Activated T-helper 9 cell treated with anti-CD3 and anti-CD28 coated beads, Interleukin-2, amount 50 U/mL, for 16 hours (primary cell): ENCODE measurements around the gene ARMC2.
"Not testable (repeated sequence)": the region's sequence is repeated elsewhere in the genome, so short reads cannot be mapped to it uniquely, and the experiment has no call there.

Experiments
- DNase-seq: peaks from one replicate; pipeline ENCODE4 v3.0.0-alpha.2; 2020; ENCODE audit warnings: low read depth

ARMC2 gene

DNA sequence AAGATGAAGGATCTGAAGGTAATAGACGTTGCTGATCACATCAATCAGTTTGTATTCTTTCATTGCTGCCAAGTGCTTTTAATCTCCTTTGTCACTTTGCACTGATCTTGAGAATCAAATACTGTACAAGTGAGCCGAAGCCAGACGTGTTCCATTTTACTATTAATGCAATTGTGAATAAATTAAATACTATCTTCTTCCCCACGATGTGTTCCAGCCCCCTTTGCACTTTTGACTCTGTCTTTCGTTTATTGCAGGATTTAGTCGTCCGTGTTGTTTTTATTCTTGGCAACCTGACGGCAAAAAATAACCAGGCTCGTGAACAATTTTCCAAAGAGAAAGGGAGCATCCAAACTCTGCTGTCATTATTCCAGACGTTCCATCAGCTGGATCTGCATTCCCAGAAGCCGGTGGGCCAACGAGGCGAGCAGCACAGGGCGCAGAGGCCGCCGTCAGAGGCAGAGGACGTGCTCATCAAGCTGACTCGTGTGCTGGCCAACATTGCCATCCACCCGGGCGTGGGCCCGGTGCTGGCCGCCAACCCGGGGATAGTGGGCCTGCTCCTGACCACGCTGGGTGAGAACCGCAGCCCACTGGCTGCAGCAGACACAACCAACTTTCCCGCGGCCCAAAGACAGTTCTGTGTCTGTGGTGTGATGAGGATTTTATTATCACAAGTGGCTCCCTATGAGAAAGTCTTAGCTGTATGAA, 104.7 kb downstream of the ARMC2 start:
- no peak for DNase-seq

DNA sequence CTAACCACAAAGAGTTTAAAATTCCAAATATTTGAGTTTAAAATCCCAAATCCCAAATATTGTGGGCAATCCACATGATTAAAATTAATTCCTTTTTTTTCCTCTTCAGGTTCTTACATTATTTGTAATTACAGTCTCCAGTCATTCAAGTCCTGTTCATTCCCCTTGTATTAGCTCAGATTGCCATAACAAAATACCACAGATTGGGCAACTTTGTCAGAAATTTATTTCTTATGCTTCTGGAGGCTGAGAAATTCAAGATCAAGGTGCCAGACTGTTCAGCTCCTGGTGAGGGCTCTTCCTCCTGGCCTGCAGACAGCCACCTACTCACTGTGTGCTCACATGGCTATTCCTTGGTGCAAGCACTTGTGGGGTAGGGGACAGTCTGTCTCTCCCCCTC, 105.5 kb downstream of the ARMC2 start:
- no peak for DNase-seq

DNA sequence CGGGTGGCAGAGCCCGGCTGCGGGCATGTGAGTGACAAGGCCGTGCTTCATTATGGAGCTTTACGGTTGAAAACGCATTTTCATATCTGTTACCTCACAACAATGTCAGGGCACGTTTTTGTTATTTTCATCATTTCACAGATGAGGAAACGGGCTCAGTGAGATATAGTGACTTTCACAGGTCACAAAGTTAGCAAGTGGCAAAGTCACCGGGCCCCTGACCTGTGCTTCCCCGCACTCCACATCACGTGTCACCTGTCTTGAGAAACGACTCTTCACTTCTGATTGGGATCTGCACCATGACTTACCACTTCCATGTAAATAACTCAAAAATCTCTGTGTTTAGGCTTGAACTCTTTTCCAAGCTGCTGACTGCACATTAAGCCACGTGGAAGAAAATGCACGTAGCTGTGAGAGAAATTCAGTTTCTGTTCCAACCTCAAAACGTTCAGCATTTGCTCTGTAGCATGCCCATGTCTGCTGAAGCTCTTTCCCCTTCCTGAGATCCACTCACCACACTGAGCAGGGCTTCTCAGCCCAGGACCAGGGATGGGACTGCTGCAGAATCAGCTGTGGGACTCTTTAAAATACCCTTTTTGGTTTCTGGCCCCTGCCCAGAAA, 107.2 kb downstream of the ARMC2 start:
- no peak for DNase-seq

DNA sequence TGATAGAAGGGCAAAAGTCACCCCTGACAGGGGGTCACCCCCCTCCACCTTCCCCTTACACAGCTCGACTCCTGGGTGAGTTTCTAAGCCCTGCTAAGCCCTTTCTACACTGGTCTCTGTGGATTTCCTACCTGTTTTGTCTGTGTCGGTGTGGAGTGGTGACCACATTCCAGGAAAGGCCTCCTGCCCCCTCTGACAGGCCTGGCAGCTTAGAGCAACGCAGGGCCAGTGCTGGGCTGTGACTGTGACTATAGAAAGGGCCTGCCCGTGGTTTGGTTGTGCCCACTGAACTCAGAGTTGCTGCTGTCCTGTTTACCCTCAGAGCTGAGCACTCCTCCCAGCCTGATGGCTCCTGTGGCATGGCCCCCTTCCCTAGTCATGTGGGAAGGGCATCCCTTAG, 109.0 kb downstream of the ARMC2 start:
- no peak for DNase-seq

DNA sequence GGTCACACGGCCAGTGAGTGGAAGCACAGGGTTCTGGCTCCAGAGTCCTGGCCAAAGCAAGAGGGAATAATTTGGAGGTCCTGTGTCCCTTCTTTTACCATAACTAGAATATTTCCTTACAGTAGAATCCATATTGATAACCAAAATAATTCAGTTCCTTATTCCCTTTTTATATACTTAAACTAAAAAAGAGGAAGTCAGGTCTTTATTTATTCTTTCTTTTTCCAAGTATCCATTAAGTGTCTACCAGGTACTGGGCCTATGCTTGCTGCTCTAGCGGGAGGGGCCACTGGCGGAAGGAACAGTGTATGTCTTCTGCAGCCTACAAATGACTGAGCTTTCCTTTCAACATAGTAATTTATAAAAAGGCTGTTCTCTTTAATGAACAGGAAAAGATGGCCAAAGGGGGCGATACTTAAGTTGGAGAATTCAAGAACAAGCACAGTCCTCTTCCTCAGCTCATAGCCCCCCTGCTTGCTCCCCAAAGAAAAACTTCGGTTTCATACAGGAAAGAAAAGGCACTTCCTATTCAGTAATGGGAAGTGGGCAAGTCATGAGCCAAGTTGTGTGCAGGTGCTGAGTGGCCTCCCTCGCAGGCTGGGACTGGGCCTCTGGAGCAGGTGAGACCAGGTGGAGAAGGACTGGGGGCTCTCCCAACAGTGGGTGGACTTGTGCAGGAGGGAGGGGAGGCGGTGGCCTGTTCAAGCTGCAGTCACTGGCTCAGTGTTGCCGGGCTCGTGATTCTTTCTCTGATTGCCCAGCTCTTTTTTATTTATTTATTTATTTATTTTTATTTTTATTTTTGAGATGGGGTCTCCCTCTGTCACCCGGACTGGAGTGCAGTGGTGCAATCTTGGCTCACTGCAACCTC, 110.9 kb downstream of the ARMC2 start:
- no peak for DNase-seq

DNA sequence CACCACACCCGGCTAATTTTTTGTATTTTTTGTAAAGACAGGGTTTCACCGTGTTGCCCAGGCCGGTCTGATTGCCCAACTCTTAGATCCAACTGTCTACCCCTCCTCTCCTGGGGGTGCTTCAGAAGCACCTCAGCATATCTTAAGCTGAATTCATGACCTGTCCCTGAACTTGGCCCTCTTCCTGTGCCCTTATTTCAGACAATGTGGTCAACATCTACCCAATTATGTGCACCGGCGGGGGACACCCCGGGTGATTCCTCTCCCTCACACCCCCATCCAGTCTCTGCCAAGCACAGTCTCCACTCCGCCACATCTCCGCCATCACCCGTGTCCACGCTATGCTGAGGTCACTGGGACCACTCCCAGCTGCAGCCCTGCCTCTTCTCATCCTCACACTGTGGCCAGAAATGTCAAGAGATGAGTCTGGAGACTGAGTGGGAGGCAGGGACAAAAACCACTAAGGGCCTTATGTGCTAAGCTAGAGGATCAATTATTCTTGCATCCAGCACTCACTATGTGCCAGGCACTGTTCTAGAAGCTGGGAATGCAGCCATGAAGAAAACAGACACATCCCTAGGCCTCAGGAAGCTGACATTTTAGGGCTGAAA, 111.9 kb downstream of the ARMC2 start:
- DNase-seq = no peak

DNA sequence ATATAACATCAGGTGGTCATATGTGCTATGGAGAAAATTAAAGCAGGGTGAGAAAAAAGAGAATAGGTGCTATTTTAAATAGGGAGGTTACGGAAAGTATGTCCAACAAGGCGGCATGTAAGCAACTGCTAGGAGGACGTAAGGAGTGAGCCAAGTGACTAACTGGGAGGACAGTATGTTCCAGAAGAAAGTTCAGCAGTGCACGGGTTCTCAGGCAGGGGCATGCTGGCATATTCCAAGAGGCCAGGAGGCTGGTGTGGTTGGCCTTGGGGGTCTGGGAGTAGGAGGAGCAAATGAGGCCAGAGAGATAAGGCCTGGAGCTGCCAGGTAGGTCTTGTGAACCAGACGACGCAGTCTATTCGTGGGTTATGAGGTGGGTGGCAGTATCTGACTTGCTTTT, 112.4 kb downstream of the ARMC2 start:
- no peak for DNase-seq

DNA sequence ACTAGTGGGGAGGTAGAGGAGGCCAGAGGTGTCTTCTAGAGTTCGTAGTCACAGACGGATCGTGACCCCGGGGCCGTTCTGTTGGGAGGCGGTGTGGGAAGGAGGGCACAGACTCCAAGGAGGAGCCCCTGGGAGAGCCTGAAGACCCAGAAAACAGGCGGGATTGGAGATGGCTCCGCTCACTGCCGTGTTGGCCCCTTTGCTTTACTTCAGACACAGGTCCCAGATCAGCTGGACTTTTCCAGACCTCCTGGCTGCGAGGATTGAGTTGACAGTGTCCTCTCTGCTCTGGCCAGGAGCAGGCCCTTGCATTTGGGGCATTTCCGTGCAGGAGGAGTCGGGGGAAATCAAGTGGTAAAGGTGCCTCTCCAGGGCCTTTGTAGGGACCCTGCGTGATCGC, 112.9 kb downstream of the ARMC2 start:
- DNase-seq = no peak

DNA sequence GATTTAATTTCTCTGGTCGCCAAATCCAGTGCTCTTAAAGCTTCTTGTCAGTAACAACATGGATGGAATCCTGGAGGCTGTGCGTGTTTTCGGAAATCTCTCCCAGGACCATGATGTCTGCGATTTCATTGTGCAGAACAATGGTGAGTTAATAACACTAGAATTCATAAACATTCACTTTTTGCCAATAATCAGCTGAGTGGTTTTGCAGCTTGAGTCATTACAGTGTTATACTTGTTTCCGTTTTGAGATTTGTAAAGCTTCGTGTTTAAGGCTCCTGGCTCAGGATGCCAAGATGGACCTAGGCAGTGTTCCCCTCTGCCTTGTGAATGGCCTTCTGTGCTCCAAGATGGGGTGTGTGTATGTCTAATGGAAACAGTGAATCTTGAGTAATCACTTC, 113.8 kb downstream of the ARMC2 start:
- DNase-seq = no peak

DNA sequence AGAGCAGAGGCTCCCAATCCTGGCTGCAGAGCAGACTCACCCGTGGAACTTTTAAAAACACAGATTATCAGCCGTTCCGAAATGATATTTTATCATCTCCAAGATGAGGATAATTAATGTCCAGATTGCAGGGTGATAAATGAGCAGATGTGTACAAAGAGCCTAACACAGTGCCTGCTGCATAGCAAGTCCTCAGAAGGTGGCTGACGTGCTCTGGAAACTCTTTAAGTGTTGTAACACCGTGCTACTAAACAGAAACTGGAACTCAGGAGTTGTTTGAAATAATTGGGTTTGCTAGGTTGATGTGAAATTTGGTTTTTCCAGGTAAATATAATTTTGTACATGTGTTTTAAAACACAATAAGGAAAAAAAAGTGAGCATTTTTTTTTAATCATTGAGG, 118.0 kb downstream of the ARMC2 start:
- no peak for DNase-seq

DNA sequence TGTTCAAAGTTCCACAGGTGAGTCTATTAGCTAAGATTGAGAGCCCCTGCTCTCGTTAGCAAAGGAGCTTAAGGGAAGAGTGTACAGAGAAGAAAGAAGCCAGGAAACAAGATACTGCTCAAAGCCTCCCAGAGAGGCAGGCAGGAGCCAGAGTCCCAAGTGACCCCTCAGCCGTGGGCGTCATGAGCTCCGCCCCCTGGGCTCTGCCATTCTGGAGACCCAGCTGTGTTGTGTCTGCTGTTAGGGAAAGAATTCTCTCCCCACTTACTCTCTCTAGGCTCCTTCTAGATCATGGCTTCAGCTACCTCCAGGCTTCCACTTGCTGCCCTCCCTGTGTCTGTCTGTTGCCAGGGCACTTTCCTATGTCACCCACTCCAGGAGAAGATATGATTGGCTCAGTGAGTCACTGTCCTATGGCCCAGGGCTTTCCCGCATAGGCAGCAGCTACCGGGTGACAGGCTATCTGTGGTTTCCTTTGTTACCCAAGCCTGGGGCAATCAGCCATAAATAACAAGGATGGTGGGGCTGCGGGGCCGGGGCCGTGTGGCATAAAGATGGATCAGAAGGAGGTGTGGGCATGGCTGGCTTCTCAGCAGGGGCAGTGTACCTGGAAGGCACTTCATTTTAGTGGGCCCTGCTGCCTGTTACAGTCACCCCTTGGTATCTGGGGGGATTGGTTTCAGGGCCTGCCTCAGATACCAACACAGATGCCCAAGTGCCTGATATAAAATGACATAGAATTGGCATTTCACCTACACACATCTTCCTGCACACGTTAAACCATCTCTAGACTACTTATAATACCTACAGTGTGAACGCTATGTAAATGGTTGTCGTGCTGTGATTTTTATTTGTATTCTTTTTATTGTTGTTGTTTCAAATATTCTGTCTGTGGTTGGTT, 118.9 kb downstream of the ARMC2 start:
- no peak for DNase-seq

DNA sequence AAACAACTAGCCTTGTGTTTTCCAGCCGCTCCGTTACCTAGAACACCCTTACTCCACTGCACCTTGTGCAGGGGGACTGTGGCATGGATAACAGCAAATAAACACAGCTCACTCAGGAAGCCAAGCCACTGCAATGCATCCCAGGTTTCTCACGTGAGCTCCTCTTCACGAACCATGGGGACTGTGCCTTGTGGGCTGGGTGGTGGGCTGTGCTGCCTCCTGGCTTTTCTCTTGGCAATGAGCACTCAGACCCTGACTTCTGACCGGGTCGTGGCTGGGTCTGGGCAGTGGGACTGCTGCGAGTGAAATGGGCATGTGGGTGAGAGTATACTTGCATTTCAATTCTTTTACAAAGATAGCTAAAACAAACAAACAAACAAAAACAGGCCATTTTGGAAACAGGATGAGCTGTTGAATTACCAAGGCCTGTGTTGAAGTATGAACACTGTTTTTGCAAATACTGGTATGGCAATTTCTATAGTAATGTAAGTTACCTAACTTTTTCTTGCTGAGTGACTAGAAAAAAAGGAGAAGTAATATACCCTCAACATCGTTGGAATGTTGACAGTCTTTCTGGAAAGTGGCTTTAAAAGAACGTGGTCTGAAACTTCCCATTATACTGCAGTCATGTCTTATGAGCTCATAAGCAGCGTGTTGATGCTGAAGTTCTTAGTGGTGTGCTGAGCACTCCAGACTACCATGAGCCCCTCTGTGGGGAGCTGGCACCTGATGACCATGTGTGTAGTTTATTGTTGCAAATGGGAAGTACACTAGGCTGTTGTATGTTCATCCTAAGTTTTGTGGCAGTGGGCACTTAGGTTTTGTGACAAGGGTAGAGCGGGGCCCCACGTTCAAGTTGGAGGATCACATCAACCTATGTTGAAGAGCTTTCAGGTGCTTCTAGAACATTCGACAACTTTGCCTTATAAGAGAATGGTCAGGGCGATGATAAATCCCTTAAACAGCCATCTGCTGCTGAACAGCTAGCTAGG, 120.4 kb downstream of the ARMC2 start:
- no peak for DNase-seq

DNA sequence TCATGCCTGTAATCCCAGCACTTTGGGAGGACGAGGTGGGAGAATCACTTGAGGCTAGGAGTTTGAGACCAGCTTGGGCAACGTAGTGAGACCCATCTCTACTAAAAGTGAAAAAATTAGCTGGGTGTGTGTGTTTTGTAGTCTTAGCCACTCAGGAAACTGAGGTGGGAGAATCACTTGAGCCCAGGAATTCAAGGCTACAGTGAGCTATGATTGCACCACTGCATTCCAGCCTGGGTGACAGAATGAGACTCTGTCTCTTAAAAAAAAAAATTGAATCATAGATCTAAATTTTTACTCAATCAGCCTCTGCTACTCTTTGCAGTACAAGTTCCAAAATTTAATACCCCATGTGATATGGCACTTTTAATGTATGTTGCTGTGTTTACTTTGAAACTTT, 121.6 kb downstream of the ARMC2 start:
- no peak for DNase-seq

DNA sequence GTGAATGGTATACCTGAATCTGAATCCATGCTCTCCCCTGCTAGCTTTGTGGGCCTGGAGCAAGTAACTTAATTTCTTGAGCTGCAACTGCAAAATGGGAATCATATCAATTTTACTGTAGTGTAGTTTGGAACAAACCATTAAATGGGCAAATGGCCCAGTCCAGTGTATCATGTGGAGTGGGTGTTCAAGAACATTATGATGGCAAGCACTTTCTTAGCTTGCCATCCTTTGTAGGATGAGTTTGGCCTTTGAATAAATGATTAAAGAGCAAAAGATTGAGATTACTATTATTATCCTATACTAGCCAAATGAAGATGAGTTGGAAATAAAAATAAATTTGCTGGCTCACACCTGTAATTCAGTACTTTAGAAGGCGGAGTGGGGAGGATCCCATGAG, 126.0 kb downstream of the ARMC2 start:
- no peak for DNase-seq

DNA sequence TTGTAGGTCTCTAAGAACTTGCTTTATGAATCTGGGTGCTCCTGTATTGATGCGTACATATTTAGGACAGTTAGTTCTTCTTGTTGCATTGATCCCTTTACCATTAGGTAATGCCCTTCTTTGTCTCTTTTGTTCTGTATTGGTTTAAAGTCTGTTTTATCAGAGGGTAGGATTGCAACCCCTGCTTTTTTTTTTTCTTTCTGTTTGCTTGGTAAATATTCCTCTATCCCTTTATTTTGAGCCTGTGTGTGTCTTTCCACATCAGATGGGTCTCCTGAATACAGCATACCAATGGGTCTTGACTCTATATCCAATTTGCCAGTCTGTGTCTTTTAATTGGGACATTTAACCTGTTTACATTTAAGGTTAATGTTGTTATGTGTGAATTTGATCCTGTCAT, 130.4 kb downstream of the ARMC2 start:
- not testable (repeated sequence) for DNase-seq

DNA sequence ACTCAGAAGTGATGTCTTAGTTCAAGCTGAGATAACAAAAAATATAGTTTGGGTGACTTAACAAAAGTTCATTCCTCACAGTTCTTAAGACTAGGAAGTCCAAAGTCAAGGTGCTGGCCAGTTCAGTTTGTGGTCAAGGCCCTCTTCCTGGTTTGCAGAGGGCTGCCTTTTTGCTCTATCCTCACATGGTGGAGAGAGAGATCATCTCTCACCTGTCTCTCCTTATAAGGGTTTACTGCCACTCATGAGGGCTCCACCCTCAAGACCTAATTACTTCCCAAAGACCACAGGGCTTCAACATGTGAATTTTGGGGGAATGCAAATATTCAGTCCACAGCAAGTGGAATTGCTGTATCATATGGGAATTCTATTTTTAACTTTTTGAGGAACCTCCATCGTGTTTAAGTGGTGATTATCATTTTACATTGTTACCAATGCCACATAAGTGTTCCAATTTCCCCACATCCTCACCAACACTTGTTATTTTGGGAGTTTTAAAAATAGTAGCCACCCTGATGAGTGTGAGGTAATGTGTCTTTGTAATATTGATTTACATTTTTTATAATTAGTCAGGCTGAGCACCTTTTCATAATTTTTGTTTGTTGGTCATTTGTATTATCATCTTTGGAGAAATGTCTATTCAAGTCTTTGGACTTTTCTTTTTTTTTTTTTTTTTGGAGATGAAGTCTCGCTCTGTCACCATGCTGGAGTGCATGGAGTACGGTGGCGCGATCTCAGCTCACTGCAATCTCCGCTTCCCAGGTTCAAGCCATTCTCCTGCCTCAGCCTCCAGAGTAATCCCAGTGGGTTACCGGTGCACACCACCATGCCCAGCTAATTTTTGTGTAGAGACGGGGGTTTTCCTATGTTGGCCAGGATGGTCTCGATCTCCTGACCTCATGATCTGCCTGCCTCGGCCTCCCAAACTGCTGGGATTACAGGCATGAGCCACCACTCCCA, 134.2 kb downstream of the ARMC2 start:
- no peak for DNase-seq

DNA sequence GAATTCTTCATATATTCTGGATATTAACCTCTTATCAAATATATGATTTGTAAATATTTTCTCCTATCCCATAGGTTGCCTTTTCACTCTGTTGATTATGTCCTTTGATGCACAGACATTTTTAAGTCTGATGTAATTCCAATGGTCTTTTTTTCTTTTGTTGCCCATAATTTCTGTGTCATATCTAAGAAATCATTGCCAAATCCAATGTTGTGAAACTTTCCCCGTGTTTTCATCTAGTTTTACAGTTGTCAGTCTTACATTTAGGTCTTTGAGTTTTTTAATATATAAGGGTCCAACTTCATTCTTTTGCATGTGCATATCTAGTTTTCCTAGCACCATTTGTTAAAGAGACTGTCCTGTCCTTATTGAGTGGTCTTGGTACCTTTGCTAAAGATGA, 134.9 kb downstream of the ARMC2 start:
- no peak for DNase-seq

DNA sequence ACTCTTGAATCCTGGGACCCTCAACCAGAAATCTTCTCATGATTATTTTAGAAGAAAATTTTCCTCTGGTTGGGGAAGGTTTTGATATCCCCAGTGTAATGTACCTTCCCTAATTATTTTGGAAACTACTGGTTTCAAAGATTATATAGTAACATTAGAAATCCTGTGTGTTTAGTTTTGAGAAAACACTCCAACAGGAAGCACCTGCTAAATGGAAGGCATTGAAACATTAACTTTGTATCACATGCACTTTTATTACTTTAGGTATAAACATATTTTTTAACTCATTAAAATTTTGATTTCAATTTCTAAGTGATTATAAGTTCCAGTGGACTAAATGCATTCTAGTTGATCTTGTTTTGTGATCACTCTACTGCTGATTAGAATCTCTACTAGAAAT, 137.1 kb downstream of the ARMC2 start:
- no peak for DNase-seq

DNA sequence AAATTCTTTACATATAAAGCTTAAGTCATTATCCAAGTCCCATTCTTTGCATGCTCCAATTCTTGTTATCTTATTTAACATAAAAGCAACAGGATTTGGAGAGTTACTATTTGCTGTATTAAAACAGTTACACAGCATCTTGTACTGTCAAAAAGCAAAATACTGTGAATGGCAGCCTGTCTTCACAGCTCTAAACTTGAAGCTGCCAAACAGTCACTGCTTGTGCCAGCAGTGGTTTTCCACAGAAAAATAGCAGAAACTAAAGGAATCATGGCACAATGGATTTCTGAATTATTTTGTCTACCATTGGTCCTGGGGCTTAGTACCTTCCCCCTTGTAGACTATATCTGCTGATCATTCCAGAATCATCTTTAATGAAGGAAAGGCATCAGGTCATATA, 138.9 kb downstream of the ARMC2 start:
- no peak for DNase-seq
